HK-2 (cell line): ENCODE results near the gene KDM6B.

Experiments
- DNase-seq: peaks from one replicate; pipeline ENCODE4 v3.0.0-alpha.2; 2018; ENCODE audit not compliant: unreplicated experiment

The KDM6B gene

DNA sequence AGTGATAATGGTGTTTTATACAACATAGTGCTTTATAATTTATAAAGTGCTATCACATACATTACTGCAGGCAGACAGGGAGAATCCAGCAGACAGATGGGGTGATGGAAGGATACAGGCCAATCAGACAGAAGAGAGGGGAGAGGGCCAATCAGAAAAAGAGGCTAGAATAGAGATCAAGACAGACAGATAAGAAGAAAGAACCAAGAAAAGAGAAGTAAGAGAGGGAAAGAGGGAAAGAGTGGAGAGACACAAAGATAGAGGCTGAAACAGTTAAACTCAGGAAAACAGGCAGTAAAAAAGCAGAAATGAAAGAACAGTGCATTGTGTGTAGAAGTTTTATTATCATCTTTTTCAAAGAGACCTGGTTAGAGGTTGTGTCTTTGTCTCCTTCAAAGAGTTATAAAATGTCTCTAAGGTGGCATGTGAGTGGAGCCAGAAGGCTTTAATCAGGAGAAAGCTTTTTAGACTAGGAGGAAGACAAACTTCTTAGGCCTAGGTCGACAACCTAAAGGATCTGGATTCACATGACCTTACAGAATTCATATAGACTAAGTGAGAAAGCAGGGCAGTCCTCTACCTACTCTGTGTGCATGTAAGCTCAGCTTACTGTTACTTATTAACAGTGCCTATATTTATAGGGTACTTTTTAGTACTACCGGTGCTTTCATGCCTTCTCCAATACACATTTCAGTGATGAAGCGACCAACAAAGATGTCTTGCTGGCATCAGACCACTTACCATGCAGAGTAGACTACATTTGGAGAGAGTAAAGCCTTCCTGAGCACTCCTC is 46.3 kb downstream of the KDM6B start:
- no peak for DNase-seq

GRCh38 chr17:7881276-7882054 is 47.4 kb downstream of the KDM6B start:
- DNase-seq, result no peak

GRCh38 chr17:7882068-7882467 is 48.1 kb downstream of the KDM6B start:
- DNase-seq, result no peak

- DNase-seq, result no peak
Observed at GRCh38 chr17:7882629-7883028, 48.6 kb downstream of the KDM6B start.
